Dedifferentiated amniotic fluid mesenchymal stem cell (primary cell): ENCODE results near the gene LRTM2.
"Not testable (repeated sequence)": the region's sequence is repeated elsewhere in the genome, so short reads cannot be mapped to it uniquely, and the experiment has no call there.

Experiments used
- DNase-seq: peaks from one replicate; pipeline ENCODE4 v3.0.0-alpha.2; 2016; ENCODE audit errors: extremely low spot score

LRTM2 gene

DNA sequence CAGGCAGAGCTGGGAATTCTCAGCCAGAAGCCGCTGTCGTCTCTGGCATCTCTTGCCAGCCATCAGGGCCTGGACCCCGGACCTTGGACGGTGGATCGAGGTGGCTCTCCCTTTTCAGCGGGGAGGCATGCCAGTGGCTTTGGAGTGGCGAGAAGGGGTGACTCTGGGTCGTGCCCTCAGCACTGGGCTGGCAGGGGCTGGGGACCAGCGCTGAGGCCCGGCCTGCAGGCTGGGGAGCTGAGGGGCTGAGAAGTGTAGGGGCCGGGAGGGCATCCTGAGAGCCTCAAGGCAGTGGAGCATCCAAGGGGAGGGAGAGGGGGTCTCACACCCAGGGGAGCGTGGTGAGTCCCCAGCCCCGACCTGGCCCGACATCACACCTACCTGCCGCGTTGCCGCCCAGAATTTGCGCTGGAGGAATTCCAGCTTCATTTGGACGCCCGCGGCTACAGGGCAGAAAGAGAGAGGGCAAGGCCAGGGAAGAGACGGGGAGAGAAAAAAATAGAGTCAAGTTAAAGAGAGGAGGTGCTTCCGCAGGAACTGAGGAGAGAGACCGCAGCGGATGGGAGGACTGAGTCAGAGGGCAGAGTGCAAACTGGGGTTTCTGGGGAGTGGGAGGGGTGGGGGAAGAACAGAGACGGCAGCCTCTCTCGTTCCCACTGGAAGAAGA lies 9.0 kb upstream of the LRTM2 start:
- DNase-seq, result no peak

DNA sequence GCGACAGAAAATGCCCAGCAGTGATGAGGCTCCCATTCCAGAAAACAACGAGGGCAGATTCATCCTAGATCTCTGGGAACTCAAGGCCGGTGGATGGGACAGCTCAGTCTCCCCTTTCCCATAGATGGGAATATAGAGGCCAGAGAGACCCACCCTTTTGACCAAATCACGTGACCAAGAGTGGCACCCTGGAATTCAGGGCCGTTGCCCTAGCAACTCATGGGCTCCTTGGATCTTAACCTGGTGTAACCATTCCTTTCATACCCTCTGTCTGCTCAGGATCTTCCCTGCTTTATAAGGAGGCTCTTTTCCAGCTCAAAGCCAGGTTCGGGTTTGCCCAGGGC lies 8.4 kb upstream of the LRTM2 start:
- no peak for DNase-seq

DNA sequence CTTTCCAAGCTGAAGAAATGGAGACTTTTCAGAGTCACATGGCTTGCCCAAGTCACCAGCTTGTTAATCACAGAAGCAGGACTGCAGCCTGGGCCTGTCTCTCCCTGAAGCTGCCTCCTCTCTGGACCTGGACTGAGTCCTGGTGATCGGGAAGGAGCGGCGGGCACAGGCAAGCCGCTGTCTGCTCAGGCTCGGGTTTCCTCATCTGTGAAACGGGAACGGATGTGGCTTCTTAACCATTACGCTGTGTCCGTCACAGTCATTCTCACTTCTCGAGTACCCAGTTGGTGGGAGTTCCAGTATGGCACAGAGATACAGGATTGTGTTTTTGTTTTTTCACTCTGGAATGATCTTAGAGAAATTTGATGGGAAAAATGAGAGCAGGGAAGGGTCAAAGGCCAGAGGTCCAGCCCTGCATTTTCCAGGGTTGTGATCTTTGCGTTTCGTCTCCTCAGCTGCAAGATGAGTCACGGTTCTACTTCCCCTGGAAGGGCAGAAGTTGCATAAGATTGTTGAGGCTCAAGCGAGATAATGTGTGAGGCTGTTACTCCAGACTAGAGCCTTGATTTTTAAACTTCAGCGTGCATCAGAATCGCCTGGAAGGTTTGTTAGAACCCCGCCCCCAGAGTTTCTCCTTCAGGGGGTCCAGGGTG lies 7.6 kb upstream of the LRTM2 start:
- no peak for DNase-seq

DNA sequence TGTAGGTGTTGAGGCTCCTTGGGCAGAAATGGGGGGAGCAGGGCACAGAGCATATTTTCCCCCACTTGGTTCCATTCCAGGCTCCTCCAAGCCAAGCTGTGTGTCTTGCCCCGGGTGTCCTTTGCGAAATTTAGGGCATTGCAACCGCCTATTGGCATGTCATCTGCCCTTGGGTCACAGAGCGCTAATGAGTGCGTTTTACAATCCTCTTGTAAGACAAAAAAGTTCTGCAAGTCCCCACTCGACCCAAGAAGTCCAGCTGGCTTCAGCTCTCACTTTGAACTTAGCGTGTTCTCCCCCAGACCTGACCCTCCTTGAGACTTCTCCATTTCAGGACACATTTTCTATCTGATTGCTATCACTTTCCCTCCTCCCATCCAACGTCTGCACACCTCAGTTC lies 6.1 kb upstream of the LRTM2 start:
- DNase-seq, result no peak

DNA sequence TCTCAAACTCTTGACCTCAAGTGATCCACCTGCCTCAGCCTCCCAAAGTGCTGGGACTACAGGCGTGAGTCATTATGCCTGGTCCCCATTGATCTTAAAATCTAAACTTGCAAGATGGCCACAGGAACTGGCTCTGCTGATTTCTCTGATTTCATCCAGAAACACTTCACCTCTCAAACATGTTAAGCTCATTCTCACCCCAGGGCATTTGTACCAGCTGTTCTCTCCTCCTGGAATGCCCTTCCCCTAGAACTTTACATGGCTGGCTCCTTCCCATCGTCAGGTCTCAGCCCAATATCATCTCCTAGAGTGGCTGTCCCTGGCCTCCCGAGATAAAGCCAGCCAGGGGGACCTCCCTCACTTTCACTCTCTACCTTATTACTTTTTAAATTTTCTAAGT lies 5.3 kb upstream of the LRTM2 start:
- DNase-seq, result no peak

DNA sequence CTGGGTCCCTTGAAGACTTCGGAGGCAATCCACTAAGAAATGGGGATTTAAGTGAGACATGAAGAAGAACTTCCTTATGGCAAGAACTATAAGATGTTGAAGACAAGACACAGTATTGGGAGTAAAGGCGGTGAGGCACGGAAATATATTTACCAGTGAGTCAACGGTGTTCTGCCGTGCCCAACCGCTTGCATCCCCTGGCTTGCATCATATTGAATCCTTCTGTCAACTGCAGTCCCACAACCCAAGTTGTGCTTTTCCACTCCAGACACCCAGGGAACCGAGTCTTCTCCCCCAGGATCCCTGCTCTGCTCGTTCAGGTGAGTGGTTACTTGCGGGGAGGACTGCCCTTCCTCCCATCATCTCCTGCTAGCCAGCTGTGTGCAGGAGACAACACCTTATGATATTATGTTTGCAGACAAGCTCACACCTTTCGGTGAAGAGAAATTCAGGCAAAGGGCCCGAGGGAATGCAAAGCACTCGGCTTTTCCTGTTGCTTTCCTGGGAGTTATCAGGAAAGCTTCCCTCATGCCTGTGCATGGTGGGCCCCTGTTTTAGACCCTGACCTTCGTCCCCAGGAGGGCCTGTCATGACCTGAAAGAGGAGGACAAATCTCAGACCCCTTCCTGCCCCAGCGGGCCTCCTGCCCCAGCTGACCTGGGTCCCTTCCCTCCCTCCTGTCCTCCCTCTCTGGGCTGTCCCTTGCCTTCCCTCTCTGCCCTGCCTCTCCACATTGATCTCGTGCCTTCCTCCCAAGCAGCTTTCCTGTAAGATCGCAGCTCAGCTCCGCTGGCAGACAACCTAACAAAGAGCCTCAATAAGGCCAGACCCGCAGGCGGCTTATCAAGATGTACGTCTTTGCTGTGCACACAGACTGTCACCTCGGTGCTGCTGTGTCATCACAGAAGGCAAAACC lies 4.3 kb upstream of the LRTM2 start:
- no peak for DNase-seq

DNA sequence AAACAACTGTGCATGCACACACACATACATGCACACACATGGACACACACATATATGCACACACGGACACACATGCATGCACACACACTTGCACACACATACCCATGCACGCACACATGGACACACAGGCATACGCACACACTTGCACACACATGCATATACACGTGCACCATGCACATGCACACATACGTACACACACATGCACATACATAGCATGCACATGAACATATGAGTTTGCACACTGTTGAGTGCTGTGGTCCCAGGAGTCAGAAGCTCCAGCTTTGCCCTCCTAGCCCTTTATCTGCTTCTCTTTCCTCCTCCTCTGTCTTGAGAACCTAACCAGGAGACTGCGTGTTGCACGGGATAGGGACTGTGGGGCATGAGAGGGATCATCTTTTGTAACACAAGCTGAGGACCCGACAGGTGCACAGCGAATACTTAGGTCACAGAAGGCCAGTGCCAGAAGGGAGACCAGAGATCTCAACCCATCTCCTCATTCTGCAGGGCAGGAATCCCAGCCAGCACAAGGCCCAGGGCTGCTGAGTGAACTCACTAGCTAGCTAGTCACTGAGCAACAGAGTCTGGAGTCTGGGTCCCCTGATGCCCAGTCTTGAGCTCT lies 3.5 kb upstream of the LRTM2 start:
- DNase-seq, result no peak

DNA sequence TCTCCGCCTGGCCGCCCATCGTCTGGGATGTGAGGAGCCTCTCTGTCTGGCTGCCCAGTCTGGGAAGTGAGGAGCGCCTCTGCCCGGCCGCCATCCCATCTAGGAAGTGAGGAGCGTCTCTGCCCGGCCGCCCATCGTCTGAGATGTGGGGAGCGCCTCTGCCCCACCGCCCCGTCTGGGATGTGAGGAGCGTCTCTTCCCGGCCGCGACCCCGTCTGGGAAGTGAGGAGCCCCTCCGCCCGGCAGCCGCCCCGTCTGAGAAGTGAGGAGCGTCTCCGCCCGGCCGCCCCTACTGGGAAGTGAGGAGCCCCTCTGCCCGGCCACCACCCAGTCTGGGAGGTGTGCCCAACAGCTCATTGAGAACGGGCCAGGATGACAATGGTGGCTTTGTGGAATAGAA lies 2.4 kb upstream of the LRTM2 start:
- not testable (repeated sequence) for DNase-seq

DNA sequence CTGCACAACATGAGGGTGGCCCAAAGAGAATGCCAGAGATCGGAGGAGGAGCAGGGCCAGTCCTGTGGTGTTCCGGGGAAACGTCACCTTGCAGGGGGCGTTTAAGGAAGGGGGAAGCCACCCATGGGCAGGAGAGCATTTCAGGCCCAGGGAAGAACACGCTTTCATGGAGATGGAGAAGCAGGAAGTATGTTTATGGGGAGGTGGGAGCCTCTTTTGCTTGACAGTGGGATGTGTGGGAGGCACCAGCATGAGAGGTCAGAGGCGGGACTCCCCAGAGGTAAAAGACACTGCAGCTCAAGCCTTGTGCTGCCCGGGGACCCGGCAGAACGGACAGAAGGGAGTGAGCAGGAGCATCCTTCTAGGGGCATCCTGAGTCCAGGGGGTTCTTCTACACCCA lies 1.3 kb upstream of the LRTM2 start:
- no peak for DNase-seq

DNA sequence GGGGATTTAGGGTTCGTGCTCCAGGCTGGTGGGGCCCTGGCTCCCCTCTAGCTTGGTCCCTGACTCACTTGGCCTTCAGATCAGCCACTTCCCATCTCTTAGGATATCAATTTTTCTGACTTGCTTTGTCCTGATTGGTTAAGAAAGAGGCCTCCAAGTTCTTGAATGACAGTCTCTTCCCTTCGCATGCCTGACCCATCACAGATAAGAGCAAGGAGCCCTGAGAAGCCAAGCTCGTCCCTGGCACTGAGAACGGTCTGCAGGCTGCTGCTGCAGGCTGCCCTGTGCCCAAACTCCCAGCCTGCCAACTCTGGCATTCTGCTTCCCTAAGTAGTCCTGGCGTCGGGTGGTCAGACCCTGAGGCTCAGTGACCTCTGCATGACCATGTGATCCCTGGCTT lies 794 bp upstream of the LRTM2 start:
- DNase-seq, result no peak

DNA sequence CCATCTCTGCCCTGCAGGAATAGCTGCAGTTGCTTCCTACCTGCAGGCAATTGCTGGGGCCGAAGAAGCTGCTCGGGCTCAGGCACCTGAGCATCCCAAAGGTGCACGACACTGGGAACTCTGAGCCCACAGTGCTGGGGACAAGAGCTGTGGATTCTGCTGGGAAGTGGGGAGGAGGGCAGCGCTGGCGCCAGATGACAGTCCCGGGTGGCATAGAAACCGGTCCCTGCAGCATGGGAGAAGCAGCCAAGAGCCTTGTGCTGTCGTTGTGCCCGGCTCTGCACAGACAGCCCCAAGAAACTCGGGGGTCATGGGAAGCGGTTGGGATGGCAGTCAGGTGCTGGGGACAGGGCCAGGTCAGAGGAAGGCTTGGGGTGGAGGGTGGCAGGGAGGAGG lies 529 bp downstream of the LRTM2 start:
- DNase-seq, result no peak

DNA sequence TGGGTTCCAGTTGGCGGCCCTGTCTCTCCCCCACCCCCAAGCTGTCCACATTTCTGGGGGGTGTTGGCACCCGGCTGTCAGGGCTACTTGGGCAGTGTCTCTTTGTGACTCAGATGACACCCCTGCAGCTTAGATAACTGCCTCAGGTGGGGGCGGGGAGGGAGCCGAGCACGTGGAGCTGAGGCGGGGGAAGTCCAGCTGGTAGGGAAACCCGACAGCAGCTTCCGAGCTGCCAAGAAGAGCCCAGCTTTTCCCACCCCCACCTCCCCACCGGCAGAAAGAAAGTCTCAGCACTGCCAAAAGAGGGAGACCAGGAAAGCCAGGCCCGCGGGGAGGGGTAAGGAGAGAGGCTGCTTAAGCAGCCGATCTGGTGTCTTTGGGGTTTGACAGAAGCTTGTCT lies 1.4 kb downstream of the LRTM2 start:
- no peak for DNase-seq

DNA sequence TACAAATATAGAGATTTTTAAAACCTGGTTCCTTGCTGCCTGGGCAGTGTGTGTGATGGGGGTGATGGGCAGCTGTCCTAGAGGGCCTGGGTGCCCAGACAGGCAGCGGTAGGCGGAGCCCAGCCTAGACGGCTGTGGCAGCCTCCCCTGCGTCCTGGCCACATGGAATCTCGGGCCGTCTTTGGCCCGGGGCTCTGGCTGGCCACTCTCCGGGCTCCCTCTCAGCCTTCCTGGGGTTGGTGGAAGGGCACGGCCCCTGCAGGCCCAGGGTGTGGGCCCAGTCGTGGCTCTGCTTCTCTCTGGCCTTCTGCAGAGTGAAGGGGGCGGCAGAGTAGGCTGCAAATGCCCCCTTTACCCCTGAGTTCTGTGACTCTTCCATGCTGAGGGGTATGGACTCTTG lies 2.3 kb downstream of the LRTM2 start:
- no peak for DNase-seq

DNA sequence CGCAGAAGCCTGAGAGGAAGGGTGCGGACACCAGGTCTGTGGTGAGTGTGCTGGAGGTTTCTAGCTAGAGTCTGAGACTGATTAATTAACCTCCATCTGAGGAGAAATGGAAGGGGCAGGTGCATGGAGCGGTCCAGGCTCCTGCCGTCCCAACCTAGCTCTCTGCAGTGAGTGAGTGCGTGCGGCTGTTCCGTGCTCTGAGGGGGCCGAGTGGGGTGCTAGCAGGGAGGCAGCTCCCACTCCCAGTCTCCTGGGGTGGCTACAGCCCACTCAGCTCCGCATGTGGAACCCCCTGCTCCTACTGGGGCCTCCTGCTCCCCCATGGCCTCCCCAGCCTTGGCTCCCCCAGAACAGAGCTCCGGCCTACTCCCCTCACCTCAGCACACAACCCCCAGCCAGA lies 2.9 kb downstream of the LRTM2 start:
- DNase-seq, result no peak

DNA sequence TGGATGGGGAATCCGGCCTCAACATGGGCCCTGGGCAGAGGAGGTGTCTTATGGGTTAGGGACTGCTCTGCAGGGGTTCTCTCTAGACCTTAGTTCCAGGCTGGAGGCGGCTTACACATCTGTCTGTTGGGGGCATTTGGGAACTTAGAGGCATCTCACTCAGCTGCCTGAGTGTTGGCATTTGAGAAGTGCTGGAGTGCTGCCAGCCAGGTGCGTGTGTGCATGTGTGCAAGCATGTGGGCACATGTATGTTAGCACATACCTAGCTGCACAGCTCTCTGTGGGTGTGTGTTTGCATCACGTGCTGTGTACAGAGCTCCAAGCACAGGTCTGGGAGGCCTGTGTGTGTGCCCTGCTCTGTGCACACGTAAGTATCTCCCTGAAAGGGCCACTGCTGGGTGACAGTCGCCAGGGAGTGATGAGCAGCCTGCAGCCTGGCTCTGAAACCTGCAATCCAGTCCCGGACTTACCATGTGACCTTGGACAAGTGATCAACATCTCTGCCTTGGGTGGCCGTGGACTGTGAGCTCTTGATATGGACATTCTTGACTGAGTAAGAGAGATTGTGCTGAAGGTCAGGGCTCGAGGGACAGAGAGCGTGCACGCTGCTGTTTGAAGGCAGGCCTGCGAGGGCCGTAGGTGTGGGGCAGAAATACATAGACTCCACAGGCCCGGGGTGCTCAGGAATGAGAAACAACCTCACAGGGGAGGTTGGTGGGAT lies 5.2 kb downstream of the LRTM2 start:
- no peak for DNase-seq

DNA sequence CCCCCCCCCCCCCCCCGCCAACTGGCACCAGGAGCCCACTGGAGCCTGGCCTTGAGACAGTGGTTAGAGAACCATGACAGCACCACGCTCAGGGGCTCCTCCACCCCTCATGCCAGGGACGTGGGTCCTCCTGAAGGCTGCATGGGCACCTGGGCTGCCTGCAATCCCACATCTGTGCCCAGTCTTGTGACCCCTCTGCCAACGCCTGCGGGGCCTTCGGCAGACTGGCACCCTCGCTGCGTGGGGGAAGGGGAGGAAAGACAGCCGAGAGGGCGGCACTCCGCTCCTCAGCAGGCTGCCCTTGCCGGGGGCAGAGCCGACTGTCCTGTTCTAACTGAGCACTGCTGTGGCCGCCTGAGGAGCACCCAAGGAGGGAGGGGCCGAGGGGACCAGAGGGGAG lies 6.0 kb downstream of the LRTM2 start:
- no peak for DNase-seq

DNA sequence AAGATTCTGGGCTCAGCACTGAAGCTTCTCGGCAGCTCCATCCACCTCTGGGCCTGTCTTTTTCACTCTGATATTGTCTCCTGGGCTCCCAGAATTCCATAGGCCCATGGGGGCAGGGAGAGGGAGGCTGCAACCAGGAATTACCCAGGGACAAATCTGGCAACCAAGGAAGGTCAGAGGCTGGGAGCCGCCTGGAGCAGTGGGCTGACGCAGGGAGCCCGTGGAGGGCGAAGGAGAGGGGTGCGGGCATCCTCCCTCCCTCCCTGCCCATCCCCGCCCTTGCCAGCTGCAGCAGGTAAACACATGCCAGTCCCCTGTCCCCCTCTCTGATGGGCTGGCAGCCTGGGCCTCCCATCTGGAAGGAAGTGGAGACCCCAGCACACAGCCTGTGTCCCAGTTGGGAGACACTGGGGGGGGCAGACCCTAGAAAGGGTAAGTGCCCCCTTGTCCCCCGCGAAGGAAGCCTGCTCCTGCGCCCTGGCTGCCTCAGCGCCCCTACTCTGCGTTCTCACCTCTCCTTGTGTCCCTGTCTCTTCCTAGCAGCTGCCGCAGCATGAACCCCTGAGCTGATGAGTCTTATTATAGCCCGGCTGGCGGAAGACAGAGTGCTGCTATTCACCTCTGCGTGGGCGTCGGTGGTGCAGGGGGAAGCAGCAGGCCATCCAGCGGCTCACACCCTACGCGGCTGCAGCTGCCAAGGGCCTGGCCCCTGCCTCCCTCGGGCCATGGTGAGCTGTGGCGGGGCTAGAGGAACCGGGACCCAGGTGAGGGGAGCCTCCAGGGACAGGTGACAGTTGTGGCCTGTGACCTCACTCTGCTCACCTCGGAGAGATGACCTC lies 6.7 kb downstream of the LRTM2 start:
- no peak for DNase-seq

DNA sequence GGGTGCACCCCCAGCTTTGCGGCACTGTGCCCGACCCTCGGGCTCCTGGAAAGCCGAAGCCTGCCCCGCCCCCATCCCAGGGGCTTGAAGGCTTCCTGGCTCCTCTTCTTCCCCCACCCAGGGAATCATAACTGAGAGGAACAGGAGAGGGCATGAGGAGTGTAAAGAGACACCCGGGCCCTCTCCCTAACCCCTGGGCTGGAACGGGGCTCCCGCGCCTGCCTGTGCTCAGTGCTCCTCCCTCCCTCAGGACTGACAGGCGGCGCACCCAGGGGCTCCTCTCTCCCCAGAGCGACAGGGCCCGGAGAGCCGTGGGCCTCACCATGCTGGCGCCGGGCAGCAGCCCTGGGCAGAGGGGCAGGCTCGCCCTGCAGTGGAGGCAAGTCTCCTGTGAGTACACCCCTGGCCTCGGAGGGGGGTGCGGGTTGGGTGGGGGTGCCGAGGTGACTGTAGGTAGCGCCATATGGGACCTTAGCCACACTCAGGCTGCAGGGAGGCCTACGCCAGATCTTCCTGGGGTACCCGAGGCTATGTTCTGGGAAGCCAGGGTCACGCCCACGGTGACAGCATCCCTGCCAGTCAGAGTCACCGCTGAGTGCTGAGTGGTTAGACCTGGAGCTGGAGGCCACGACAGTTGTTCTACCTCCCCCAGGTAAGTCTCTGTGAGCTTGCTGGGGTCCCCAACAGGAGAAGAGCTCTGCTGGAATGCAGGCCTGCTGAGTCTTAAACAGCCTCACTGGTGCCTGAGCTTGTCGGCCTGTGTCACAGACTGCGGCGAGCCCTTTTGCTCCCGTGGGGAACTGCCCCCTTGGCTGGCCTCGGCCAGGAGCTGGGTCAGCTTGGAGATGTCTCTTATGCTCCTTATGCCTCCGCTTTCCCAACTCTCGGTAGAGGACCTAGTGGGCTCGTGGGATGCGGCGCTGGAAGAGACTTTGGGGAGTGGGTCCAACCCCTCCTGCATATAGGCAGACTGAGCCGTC lies 7.8 kb downstream of the LRTM2 start:
- DNase-seq, result no peak

DNA sequence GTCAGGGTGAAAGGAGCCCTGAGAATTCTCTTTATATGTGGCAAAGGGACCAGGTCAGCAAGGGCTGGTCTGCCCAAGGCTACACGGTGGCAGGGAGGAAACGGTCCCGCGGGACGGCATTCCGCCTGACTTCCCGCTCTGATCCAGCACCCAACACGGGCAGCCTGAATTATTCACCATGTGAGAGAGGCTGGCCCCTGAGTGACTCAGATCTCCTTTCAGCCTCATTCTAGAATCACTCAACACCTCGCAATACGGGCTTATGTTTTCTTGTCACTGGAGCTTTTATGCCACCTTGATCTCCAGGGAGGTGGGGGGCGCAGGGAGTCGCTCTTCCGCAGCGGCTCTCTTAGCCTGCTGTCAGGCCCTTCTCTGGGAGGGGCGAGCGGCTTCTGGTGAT lies 8.5 kb downstream of the LRTM2 start:
- DNase-seq, result no peak
